Activated CD8-positive, alpha-beta T cell treated with anti-CD3 and anti-CD28 coated beads for 36 hours (primary cell): ENCODE results near the gene MEGF10. TPM values are rescaled to one million over a fixed set of nuclear protein-coding genes. Genes with fewer than 3 reads are reported as not detected.
"Not testable (repeated sequence)": the region's sequence is repeated elsewhere in the genome, so short reads cannot be mapped to it uniquely, and the experiment has no call there.

Source experiments
- ATAC-seq: fragments of 200-7000 bp; cut with Tn5 transposase; one replicate; pipeline ENCODE4 v1.10.0; 2021; ENCODE audit warnings: mild to moderate bottlenecking, moderate library complexity
- CTCF ChIA-PET: fragments of 350-600 bp; sonication (Branson Sonifier 250); formaldehyde crosslinking; loops from one replicate; lab custom pipeline; 2021; ENCODE audit warnings: antibody characterized with exemption; lab: Charles Lee
- POLR2A ChIA-PET: fragments of 350-600 bp; sonication (Branson Sonifier 250); formaldehyde crosslinking; loops from one replicate; lab custom pipeline; 2021; ENCODE audit warnings: antibody characterized with exemption; lab: Charles Lee
- DNase-seq: peaks from one replicate; pipeline ENCODE4 v3.0.0-alpha.2; 2020
- H3K27ac Mint-ChIP-seq: one replicate; pipeline ENCODE4 v1.8.0; 2021; ENCODE audit warnings: mild to moderate bottlenecking, mixed read lengths
- H3K27me3 Mint-ChIP-seq: one replicate; pipeline ENCODE4 v1.8.0; 2021; ENCODE audit warnings: mixed read lengths
- H3K36me3 Mint-ChIP-seq: one replicate; pipeline ENCODE4 v1.8.0; 2021; ENCODE audit warnings: low read depth, mixed read lengths
- H3K4me1 Mint-ChIP-seq: one replicate; pipeline ENCODE4 v1.8.0; 2021; ENCODE audit warnings: low read depth, mixed read lengths
- H3K4me3 Mint-ChIP-seq: one replicate; pipeline ENCODE4 v1.8.0; 2021; ENCODE audit warnings: mild to moderate bottlenecking, moderate library complexity, mixed read lengths
- H3K9me3 Mint-ChIP-seq: one replicate; pipeline ENCODE4 v1.8.0; 2021; ENCODE audit warnings: mixed read lengths
- CTCF ChIP-seq: fragments of 200-600 bp; IDR thresholded peaks from one replicate; pipeline ENCODE4 v1.8.0; 2022; ENCODE audit warnings: antibody characterized with exemption, mild to moderate bottlenecking
- intact Hi-C: fragments of 100-400 bp; cut with micrococcal nuclease; formaldehyde crosslinking; loops from one replicate; pipeline ENCODE4 v1.10.0; 2022
- total RNA-seq, 2 experiments: library from RNA; stranded (reverse); gene quantifications; one replicate each; pipeline ENCODE4 v1.2.3, GENCODE V29; 2021

MEGF10 gene
- total RNA-seq, 2 experiments from 2014 or later = not detected

DNA sequence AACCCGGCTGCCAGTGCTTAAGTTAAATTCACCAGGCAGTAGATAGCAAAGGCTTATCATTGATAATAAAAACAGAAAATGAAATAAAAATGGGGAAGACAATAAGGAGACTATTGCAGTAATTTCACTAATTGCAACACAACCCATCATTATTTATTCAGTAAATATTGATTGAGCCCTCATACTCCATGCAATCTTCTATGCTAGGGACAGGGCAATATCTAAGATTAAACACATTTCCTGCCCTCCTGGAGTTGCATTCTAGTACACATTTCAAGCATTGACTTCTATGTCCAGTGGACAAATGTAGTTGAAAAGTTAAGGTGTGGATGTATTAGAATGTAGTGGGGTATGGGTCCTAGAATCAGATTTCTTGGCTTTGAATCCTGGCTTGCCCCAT is 12.8 kb downstream of the MEGF10 start:
- peaks cover 7% of the 10 kb centered on the region for H3K27me3 Mint-ChIP-seq
- no peaks in the 10 kb centered on the region for H3K36me3 Mint-ChIP-seq
- no peaks in the 10 kb centered on the region for H3K4me1 Mint-ChIP-seq
- no peak for DNase-seq
- CTCF ChIA-PET = no interaction called here
- no peak for ATAC-seq
- no peaks in the 10 kb centered on the region for H3K9me3 Mint-ChIP-seq
- H3K4me3 Mint-ChIP-seq = no peak overlapping the region
- POLR2A ChIA-PET = no interaction called here
- no peak for TF ChIP-seq CTCF
- intact Hi-C loops = no loop called here
- H3K27ac Mint-ChIP-seq = no peak overlapping the region

- CTCF ChIA-PET = interaction anchor here (0.7 to 1.4 kb wide), 2 partner anchors 9 to 14 kb away, joined by 3 to 4 read pairs; no protein-coding TSS in a partner anchor
- H3K36me3 Mint-ChIP-seq = no peaks in the 10 kb centered on the region
- peaks cover 7% of the 10 kb centered on the region for H3K27me3 Mint-ChIP-seq
- DNase-seq = no peak
- TF ChIP-seq CTCF = no peak
- no peak for ATAC-seq
- no peak overlapping the region for H3K4me3 Mint-ChIP-seq
- intact Hi-C loops = no loop called here
- POLR2A ChIA-PET = no interaction called here
- H3K27ac Mint-ChIP-seq = no peak overlapping the region
- no peaks in the 10 kb centered on the region for H3K4me1 Mint-ChIP-seq
- no peaks in the 10 kb centered on the region for H3K9me3 Mint-ChIP-seq
These were observed 14.9 kb downstream of the MEGF10 start for GRCh38 chr5:127305493-127305892.

- no peaks in the 10 kb centered on the region for H3K36me3 Mint-ChIP-seq
- peaks cover 6% of the 10 kb centered on the region for H3K27me3 Mint-ChIP-seq
- no peak for TF ChIP-seq CTCF
- H3K9me3 Mint-ChIP-seq = no peaks in the 10 kb centered on the region
- CTCF ChIA-PET = interaction anchor here (0.7 to 1.4 kb wide), 2 partner anchors 8 to 14 kb away, joined by 3 to 4 read pairs; no protein-coding TSS in a partner anchor
- ATAC-seq (no peak), DNase-seq (no peak)
- H3K4me3 Mint-ChIP-seq = no peak overlapping the region
- intact Hi-C loops = no loop called here
- H3K4me1 Mint-ChIP-seq = no peaks in the 10 kb centered on the region
- H3K27ac Mint-ChIP-seq = no peak overlapping the region
- POLR2A ChIA-PET = no interaction called here
These were observed 15.4 kb downstream of the MEGF10 start for GRCh38 chr5:127306036-127306435.

GRCh38 chr5:127306647-127307046 is 16.1 kb downstream of the MEGF10 start:
- no peaks in the 10 kb centered on the region for H3K4me1 Mint-ChIP-seq
- DNase-seq (no peak), ATAC-seq (no peak)
- no peak for TF ChIP-seq CTCF
- H3K36me3 Mint-ChIP-seq = no peaks in the 10 kb centered on the region
- H3K27ac Mint-ChIP-seq = no peak overlapping the region
- H3K9me3 Mint-ChIP-seq = no peaks in the 10 kb centered on the region
- CTCF ChIA-PET = interaction anchor here (0.7 to 2.1 kb wide), 3 partner anchors 9 to 186 kb away, joined by 3 to 5 read pairs (median 4); no protein-coding TSS in a partner anchor
- intact Hi-C loops = no loop called here
- peaks cover 6% of the 10 kb centered on the region for H3K27me3 Mint-ChIP-seq
- no peak overlapping the region for H3K4me3 Mint-ChIP-seq
- POLR2A ChIA-PET = no interaction called here

DNA sequence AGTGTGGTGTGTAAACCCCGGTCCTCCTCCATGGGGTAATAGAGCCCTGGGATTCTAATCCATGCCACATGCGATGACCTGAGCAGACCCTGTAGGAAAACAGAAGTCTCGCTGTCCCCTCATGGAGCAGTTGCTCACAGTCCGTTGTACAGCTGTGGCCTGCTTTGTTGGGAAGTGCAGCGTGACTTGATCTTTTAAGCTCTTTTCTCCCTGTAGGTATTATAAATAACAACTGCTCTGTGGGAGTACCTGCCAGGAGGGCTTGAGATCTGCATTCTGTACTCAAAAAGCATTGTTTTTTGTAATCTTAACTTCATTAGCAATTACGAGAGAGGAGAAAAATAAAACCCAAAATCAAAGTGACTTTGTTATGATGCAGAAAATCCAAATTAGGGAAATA is 17.3 kb downstream of the MEGF10 start:
- no peaks in the 10 kb centered on the region for H3K4me1 Mint-ChIP-seq
- H3K27me3 Mint-ChIP-seq = peaks cover 4% of the 10 kb centered on the region
- H3K36me3 Mint-ChIP-seq = no peaks in the 10 kb centered on the region
- DNase-seq = no peak
- no peak for ATAC-seq
- no peak overlapping the region for H3K27ac Mint-ChIP-seq
- intact Hi-C loops = no loop called here
- H3K9me3 Mint-ChIP-seq = no peaks in the 10 kb centered on the region
- ChIA-PET POLR2A (no interaction called here), CTCF (interaction anchor here (1.2 to 2.1 kb wide), 2 partner anchors 9 to 185 kb away, joined by 4 to 5 read pairs; no protein-coding TSS in a partner anchor)
- no peak overlapping the region for H3K4me3 Mint-ChIP-seq
- TF ChIP-seq CTCF = no peak

DNA sequence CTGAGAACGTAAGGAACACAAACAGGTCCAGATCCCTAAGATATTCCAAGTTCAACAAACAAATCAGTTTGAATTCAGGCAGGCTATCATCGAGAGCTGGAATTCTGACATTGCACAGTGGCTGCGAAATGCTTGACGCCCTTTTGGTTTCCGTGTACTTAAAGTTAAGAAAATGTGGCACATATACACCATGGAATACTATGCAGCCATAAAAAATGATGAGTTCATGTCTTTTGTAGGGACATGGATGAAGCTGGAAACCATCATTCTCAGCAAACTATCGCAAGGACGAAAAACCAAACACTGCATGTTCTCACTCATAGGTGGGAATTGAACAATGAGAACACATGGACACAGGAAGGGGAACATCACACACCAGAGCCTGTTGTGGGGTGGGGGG is 17.7 kb downstream of the MEGF10 start:
- H3K27me3 Mint-ChIP-seq, H3K4me1 Mint-ChIP-seq, H3K4me3 Mint-ChIP-seq, POLR2A ChIA-PET, DNase-seq, intact Hi-C loops, H3K9me3 Mint-ChIP-seq, H3K27ac Mint-ChIP-seq, ATAC-seq, H3K36me3 Mint-ChIP-seq: not testable (repeated sequence)
- CTCF ChIA-PET = interaction anchor here (2.1 kb wide), 1 partner anchor 8 kb away, joined by 5 read pairs; no protein-coding TSS in a partner anchor
